ENCODE data around the gene GPR37. TPM values are rescaled to one million over a fixed set of nuclear protein-coding genes. Genes with fewer than 3 reads are reported as not detected.

Gene GPR37
- total RNA-seq, 1 experiment from 2014 or later, result 1.6 TPM

- Histone ChIP-seq H3K14ac (ENCODE audit: insufficient read depth, low read length) (no peak overlapping the region), H4K91ac (ENCODE audit: insufficient read length, low read depth, low read length) (no peak overlapping the region)
These were observed 42.6 kb downstream of the GPR37 start for GRCh38 chr7:124723012-124723411.

More at GRCh38 chr7:124723012-124723411, 42.6 kb downstream of the GPR37 start:
- H3K9ac ChIP-seq (ENCODE audit: extremely low read depth, insufficient read length, low read length), result no peak overlapping the region
- no peak overlapping the region for H3K4ac ChIP-seq (ENCODE audit: low read depth, low read length)
- no peak overlapping the region for H3K23ac ChIP-seq (ENCODE audit: insufficient read length, low read depth, low read length)
- H2AFZ ChIP-seq (ENCODE audit: low read length), result no peak overlapping the region
- H4K5ac ChIP-seq (ENCODE audit: insufficient read length, low read depth, low read length), result no peak overlapping the region
- no peak overlapping the region for H4K8ac ChIP-seq (replicated peaks; ENCODE audit: insufficient read length, low read depth, low read length)
- no peaks in the 10 kb centered on the region for H3K9me3 Mint-ChIP-seq
- no peaks in the 10 kb centered on the region; a peak in 1 of 7 replicates for H3K36me3 Mint-ChIP-seq (ENCODE audit: insufficient read depth in 1 of 3, low read depth in 3 of 3)
- H2BK15ac ChIP-seq (ENCODE audit: low read depth, low read length), result no peak overlapping the region
- H2BK20ac ChIP-seq (ENCODE audit: low read depth, low read length, poor library complexity, severe bottlenecking), result no peak overlapping the region
- no peak for DNase-seq
- H3K9me3 ChIP-seq (ENCODE audit: control insufficient read depth, low read depth, low read length), result no peaks in the 10 kb centered on the region
- H3K23me2 ChIP-seq (ENCODE audit: insufficient read length, low read depth, low read length, poor library complexity, severe bottlenecking), result no peaks in the 10 kb centered on the region
- no CpG with 5 or more reads among the region's 2 CpGs for WGBS (ENCODE audit: extremely low coverage, insufficient read length, low lambda C conversion rate)
- H3K4me1 Mint-ChIP-seq, result peaks cover 27 to 28% of the 10 kb centered on the region in 2 experiments
- no peak overlapping the region for H3K56ac ChIP-seq (ENCODE audit: insufficient read length, low read depth, low read length)
- H3K4me2 ChIP-seq (ENCODE audit: insufficient read depth, insufficient read length, low read length), result no peak overlapping the region
- no peaks in the 10 kb centered on the region for H3K27me3 Mint-ChIP-seq (ENCODE audit: low read depth)
- no peak overlapping the region for H3T11ph ChIP-seq (ENCODE audit: low read length)
- H3K79me1 ChIP-seq (ENCODE audit: insufficient read depth, low read depth, low read length, poor library complexity, severe bottlenecking), result no peaks in the 10 kb centered on the region
- H2AK5ac ChIP-seq (ENCODE audit: insufficient read length, low read length), result no peak overlapping the region
- no peak overlapping the region for H2BK12ac ChIP-seq (ENCODE audit: insufficient read length, low read depth, low read length)
- no peaks in the 10 kb centered on the region for H3K79me2 ChIP-seq (ENCODE audit: insufficient read depth, low read length)
- no peak overlapping the region for H3K27ac Mint-ChIP-seq
- H2BK5ac ChIP-seq (ENCODE audit: insufficient read length, low read length), result no peak overlapping the region
- TF ChIP-seq, protein P1, sequence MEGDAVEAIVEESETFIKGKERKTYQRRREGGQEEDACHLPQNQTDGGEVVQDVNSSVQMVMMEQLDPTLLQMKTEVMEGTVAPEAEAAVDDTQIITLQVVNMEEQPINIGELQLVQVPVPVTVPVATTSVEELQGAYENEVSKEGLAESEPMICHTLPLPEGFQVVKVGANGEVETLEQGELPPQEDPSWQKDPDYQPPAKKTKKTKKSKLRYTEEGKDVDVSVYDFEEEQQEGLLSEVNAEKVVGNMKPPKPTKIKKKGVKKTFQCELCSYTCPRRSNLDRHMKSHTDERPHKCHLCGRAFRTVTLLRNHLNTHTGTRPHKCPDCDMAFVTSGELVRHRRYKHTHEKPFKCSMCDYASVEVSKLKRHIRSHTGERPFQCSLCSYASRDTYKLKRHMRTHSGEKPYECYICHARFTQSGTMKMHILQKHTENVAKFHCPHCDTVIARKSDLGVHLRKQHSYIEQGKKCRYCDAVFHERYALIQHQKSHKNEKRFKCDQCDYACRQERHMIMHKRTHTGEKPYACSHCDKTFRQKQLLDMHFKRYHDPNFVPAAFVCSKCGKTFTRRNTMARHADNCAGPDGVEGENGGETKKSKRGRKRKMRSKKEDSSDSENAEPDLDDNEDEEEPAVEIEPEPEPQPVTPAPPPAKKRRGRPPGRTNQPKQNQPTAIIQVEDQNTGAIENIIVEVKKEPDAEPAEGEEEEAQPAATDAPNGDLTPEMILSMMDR (conservative IDR thresholded peaks at IDR 0.05), result no peak
- no peak overlapping the region for H3K18ac ChIP-seq (ENCODE audit: insufficient read length, low read depth, low read length)
- no peak overlapping the region for H3K27ac ChIP-seq (ENCODE audit: insufficient read length, low read depth, low read length)
- H3K4me1 ChIP-seq (ENCODE audit: insufficient read depth, low read length), result peaks cover 8% of the 10 kb centered on the region
- H3K27me3 ChIP-seq (ENCODE audit: insufficient read depth, low read length), result no peaks in the 10 kb centered on the region
- H4K20me1 ChIP-seq (ENCODE audit: control insufficient read depth, insufficient read depth, insufficient read length), result no peaks in the 10 kb centered on the region
- H2BK120ac ChIP-seq (ENCODE audit: low read depth, low read length, poor library complexity, severe bottlenecking), result no peak overlapping the region
- no peak overlapping the region for H3K4me3 Mint-ChIP-seq

Data from H9 (cell line).